ENCODE results near the gene UBR2. TPM values are rescaled to one million over a fixed set of nuclear protein-coding genes. Genes with fewer than 3 reads are reported as not detected.

UBR2 gene
- polyA plus RNA-seq (2013, experiment 1 of 2), result 5.1 TPM
- 5.0 TPM for polyA plus RNA-seq (2013, experiment 2 of 2)

GRCh38 chr6:42563697-42564505 lies at the start of gene UBR2:
UBR2 (plus strand) TSS chr6:42564029; CDS start chr6:42564320, 291 bp downstream.
- peak; percentile 100 for DNase-seq
- peak within 1 kb of the TSS; percentile 79 for H3K27ac ChIP-seq (ENCODE audit: low read depth, low read length)
- H3K4ac ChIP-seq (ENCODE audit: low read depth, low read length), result peak within 1 kb of the TSS; percentile 5
- H2BK5ac ChIP-seq (ENCODE audit: low read length), result peak within 1 kb of the TSS; percentile 35
- no peak within 1 kb of the TSS for H2BK15ac ChIP-seq (replicated peaks; ENCODE audit: low read depth)
- H3K4me1 ChIP-seq (ENCODE audit: control insufficient read depth, low read depth, low read length), result no peaks in the 10 kb centered on the region
- no peak within 1 kb of the TSS for H4K8ac ChIP-seq (ENCODE audit: low read depth, low read length)
- H3K9ac ChIP-seq (ENCODE audit: low read length), result peak within 1 kb of the TSS; percentile 90
- H4K5ac ChIP-seq (ENCODE audit: low read length), result no peak within 1 kb of the TSS
- peaks cover 3% of the 10 kb centered on the region for H3K79me1 ChIP-seq (ENCODE audit: low read length)
- no peak within 1 kb of the TSS for H2BK120ac ChIP-seq (ENCODE audit: low read depth, low read length)
- H3K79me2 ChIP-seq (ENCODE audit: control insufficient read depth, insufficient read depth, low read length), result peaks cover 12% of the 10 kb centered on the region
- peak within 1 kb of the TSS; percentile 26 for H3K4me2 ChIP-seq (ENCODE audit: low read length)
- peak within 1 kb of the TSS; percentile 68 for H3K23ac ChIP-seq (ENCODE audit: low read length)
- H3K27me3 ChIP-seq (ENCODE audit: insufficient read depth, low read length, poor library complexity), result no peaks in the 10 kb centered on the region
- H2AK5ac ChIP-seq (ENCODE audit: low read length), result no peak within 1 kb of the TSS
- peak within 1 kb of the TSS; percentile 64 for H3K4me3 ChIP-seq (ENCODE audit: low read length)
- no peaks in the 10 kb centered on the region for H3K36me3 ChIP-seq (ENCODE audit: control insufficient read depth, insufficient read depth, low read length)
- H3K18ac ChIP-seq (ENCODE audit: low read length), result peak within 1 kb of the TSS; percentile 21
- no CpG with 5 or more reads among the region's 50 CpGs for WGBS (ENCODE audit: extremely low coverage, insufficient coverage, low lambda C conversion rate)
- peak within 1 kb of the TSS; percentile 93 for H3K56ac ChIP-seq (ENCODE audit: low read length)

GRCh38 chr6:42514745-42515144 lies 49.1 kb upstream of the UBR2 start:
- Histone ChIP-seq H2BK15ac (replicated peaks; ENCODE audit: low read depth) (no peak overlapping the region), H2BK120ac (ENCODE audit: low read depth, low read length) (no peak overlapping the region), H3K79me2 (ENCODE audit: control insufficient read depth, insufficient read depth, low read length) (no peaks in the 10 kb centered on the region), H3K4me2 (ENCODE audit: low read length) (no peak overlapping the region), H4K8ac (ENCODE audit: low read depth, low read length) (no peak overlapping the region), H3K56ac (ENCODE audit: low read length) (no peak overlapping the region), H3K23ac (ENCODE audit: low read length) (no peak overlapping the region), H3K9ac (ENCODE audit: low read length) (no peak overlapping the region), H3K4me3 (ENCODE audit: low read length) (no peak overlapping the region), H3K79me1 (ENCODE audit: low read length) (no peaks in the 10 kb centered on the region), H4K5ac (ENCODE audit: low read length) (no peak overlapping the region), H2AK5ac (ENCODE audit: low read length) (no peak overlapping the region), H3K4me1 (ENCODE audit: control insufficient read depth, low read depth, low read length) (no peaks in the 10 kb centered on the region), H3K4ac (ENCODE audit: low read depth, low read length) (no peak overlapping the region), H3K18ac (ENCODE audit: low read length) (no peak overlapping the region), H3K36me3 (ENCODE audit: control insufficient read depth, insufficient read depth, low read length) (no peaks in the 10 kb centered on the region), H3K27ac (ENCODE audit: low read depth, low read length) (no peak overlapping the region), H2BK5ac (ENCODE audit: low read length) (no peak overlapping the region), H3K27me3 (ENCODE audit: insufficient read depth, low read length, poor library complexity) (no peaks in the 10 kb centered on the region)
- no CpG with 5 or more reads among the region's 1 CpG for WGBS (ENCODE audit: extremely low coverage, insufficient coverage, low lambda C conversion rate)
- DNase-seq, result no peak

DNA sequence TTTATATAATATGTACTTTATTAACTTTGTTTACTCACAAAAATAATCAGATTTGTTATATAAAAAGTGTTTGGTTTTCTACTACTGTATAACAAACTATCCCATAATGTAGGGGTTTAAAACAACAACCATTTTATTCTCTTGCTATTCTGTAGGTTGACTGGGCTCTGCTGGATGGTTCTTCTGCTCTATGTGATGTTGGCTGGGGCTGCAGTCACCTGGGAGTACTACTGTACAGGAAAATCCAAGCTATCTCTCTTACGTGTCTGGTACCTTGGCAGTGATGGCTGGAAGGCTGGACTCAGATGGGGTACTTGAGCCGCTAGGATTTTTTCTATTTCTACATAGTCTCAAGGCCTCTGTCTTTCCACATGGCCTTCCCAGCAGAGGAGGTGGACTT lies 44.0 kb upstream of the UBR2 start:
- Histone ChIP-seq H3K4me1 (ENCODE audit: control insufficient read depth, low read depth, low read length) (no peaks in the 10 kb centered on the region), H2AK5ac (ENCODE audit: low read length) (no peak overlapping the region), H3K18ac (ENCODE audit: low read length) (no peak overlapping the region), H3K36me3 (ENCODE audit: control insufficient read depth, insufficient read depth, low read length) (no peaks in the 10 kb centered on the region), H4K5ac (ENCODE audit: low read length) (no peak overlapping the region), H3K27me3 (ENCODE audit: insufficient read depth, low read length, poor library complexity) (no peaks in the 10 kb centered on the region), H3K9ac (ENCODE audit: low read length) (no peak overlapping the region), H3K56ac (ENCODE audit: low read length) (no peak overlapping the region), H2BK5ac (ENCODE audit: low read length) (no peak overlapping the region), H3K4me3 (ENCODE audit: low read length) (no peak overlapping the region), H3K4me2 (ENCODE audit: low read length) (no peak overlapping the region), H4K8ac (ENCODE audit: low read depth, low read length) (no peak overlapping the region), H3K23ac (ENCODE audit: low read length) (no peak overlapping the region), H3K27ac (ENCODE audit: low read depth, low read length) (no peak overlapping the region), H3K4ac (ENCODE audit: low read depth, low read length) (no peak overlapping the region), H2BK120ac (ENCODE audit: low read depth, low read length) (no peak overlapping the region), H3K79me1 (ENCODE audit: low read length) (no peaks in the 10 kb centered on the region), H2BK15ac (replicated peaks; ENCODE audit: low read depth) (no peak overlapping the region), H3K79me2 (ENCODE audit: control insufficient read depth, insufficient read depth, low read length) (no peaks in the 10 kb centered on the region)
- no CpG with 5 or more reads among the region's 2 CpGs for WGBS (ENCODE audit: extremely low coverage, insufficient coverage, low lambda C conversion rate)
- DNase-seq, result no peak

- H3K4me2 ChIP-seq (ENCODE audit: low read length), result no peak overlapping the region
- no peak overlapping the region for H2BK5ac ChIP-seq (ENCODE audit: low read length)
- no peak overlapping the region for H3K4me3 ChIP-seq (ENCODE audit: low read length)
- H3K9ac ChIP-seq (ENCODE audit: low read length), result no peak overlapping the region
- no peak overlapping the region for H3K23ac ChIP-seq (ENCODE audit: low read length)
- H3K18ac ChIP-seq (ENCODE audit: low read length), result no peak overlapping the region
- H4K8ac ChIP-seq (ENCODE audit: low read depth, low read length), result no peak overlapping the region
- no peak for DNase-seq
- no CpG with 5 or more reads among the region's 6 CpGs for WGBS (ENCODE audit: extremely low coverage, insufficient coverage, low lambda C conversion rate)
- no peak overlapping the region for H2AK5ac ChIP-seq (ENCODE audit: low read length)
- no peaks in the 10 kb centered on the region for H3K36me3 ChIP-seq (ENCODE audit: control insufficient read depth, insufficient read depth, low read length)
- H3K79me1 ChIP-seq (ENCODE audit: low read length), result no peaks in the 10 kb centered on the region
- no peak overlapping the region for H2BK15ac ChIP-seq (replicated peaks; ENCODE audit: low read depth)
- H3K79me2 ChIP-seq (ENCODE audit: control insufficient read depth, insufficient read depth, low read length), result no peaks in the 10 kb centered on the region
- no peaks in the 10 kb centered on the region for H3K27me3 ChIP-seq (ENCODE audit: insufficient read depth, low read length, poor library complexity)
- no peak overlapping the region for H3K56ac ChIP-seq (ENCODE audit: low read length)
- H3K4ac ChIP-seq (ENCODE audit: low read depth, low read length), result no peak overlapping the region
- no peak overlapping the region for H4K5ac ChIP-seq (ENCODE audit: low read length)
- no peak overlapping the region for H2BK120ac ChIP-seq (ENCODE audit: low read depth, low read length)
- H3K4me1 ChIP-seq (ENCODE audit: control insufficient read depth, low read depth, low read length), result no peaks in the 10 kb centered on the region
- H3K27ac ChIP-seq (ENCODE audit: low read depth, low read length), result no peak overlapping the region
Observed at GRCh38 chr6:42520786-42521607, 42.8 kb upstream of the UBR2 start.

GRCh38 chr6:42522036-42522435 lies 41.8 kb upstream of the UBR2 start:
- Histone ChIP-seq H3K23ac (ENCODE audit: low read length) (no peak overlapping the region), H3K4me3 (ENCODE audit: low read length) (no peak overlapping the region), H2BK5ac (ENCODE audit: low read length) (no peak overlapping the region), H3K9ac (ENCODE audit: low read length) (no peak overlapping the region), H3K36me3 (ENCODE audit: control insufficient read depth, insufficient read depth, low read length) (no peaks in the 10 kb centered on the region), H4K8ac (ENCODE audit: low read depth, low read length) (no peak overlapping the region), H3K4me1 (ENCODE audit: control insufficient read depth, low read depth, low read length) (no peaks in the 10 kb centered on the region), H4K5ac (ENCODE audit: low read length) (no peak overlapping the region), H2BK120ac (ENCODE audit: low read depth, low read length) (no peak overlapping the region), H3K56ac (ENCODE audit: low read length) (no peak overlapping the region), H3K18ac (ENCODE audit: low read length) (no peak overlapping the region), H3K27me3 (ENCODE audit: insufficient read depth, low read length, poor library complexity) (no peaks in the 10 kb centered on the region), H2BK15ac (replicated peaks; ENCODE audit: low read depth) (no peak overlapping the region), H3K27ac (ENCODE audit: low read depth, low read length) (no peak overlapping the region), H3K4me2 (ENCODE audit: low read length) (no peak overlapping the region), H3K4ac (ENCODE audit: low read depth, low read length) (no peak overlapping the region), H3K79me1 (ENCODE audit: low read length) (no peaks in the 10 kb centered on the region), H3K79me2 (ENCODE audit: control insufficient read depth, insufficient read depth, low read length) (no peaks in the 10 kb centered on the region), H2AK5ac (ENCODE audit: low read length) (no peak overlapping the region)
- no peak for DNase-seq
- no CpG with 5 or more reads among the region's 2 CpGs for WGBS (ENCODE audit: extremely low coverage, insufficient coverage, low lambda C conversion rate)
